Erythroblast (primary cell): ENCODE results near the gene DPYSL5.
"Not testable (repeated sequence)": the region's sequence is repeated elsewhere in the genome, so short reads cannot be mapped to it uniquely, and the experiment has no call there.

ENCODE experiments used
- DNase-seq, 2 experiments: peaks; one replicate each; lab custom pipeline; 2025; lab: John Stamatoyannopoulos, UW
- GATA1 ChIP-seq: IDR thresholded peaks from 2 replicates; pipeline ENCODE4 v1.6.1; 2011; ENCODE audit warnings: low read depth, mild to moderate bottlenecking, control low read depth, low read length, moderate library complexity
- POLR2A ChIP-seq: IDR thresholded peaks from 2 replicates; pipeline ENCODE4 v1.6.1; 2011; ENCODE audit warnings: mild to moderate bottlenecking, low read length

Gene DPYSL5

DNA sequence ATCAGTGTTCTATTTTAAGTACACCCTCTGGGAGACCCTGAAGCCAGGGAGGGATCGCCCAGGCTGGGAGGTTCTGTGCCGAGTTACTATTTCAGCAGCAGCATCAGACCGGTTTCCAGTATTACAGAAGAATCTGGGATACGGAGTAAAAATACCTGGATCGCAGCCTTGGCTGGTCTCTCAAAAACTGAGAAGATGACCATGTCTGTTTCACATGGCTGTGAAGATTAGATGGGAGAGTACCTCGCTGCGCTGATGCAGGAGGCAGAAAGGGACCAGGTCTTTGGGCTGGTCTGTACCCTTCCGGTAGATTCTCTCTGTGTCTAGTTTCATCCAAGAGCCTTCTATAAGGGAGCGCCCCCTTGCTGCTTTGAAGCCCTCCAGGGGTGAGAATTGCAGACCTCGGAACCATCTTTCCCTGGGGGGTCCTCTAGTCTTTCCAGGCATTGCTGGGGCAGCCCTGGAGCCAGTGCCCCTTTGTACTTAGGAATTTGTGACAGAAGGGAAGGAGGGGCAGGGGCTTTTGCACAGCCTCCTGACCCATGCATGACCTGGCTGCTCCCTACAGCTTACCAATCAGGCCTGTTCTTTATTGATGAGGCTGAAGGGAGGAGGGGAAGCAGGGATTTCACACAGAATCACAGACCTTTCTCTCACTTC lies 66.2 kb downstream of the DPYSL5 start:
- DNase-seq, result no peak
- TF ChIP-seq GATA1, result no peak
- no peak for TF ChIP-seq POLR2A

- TF ChIP-seq GATA1 (no peak), POLR2A (no peak)
- no peak for DNase-seq
These were observed 66.9 kb downstream of the DPYSL5 start for GRCh38 chr2:26914659-26915310.

- no peak for DNase-seq
- no peak for TF ChIP-seq GATA1
- no peak for TF ChIP-seq POLR2A
These were observed 67.4 kb downstream of the DPYSL5 start for GRCh38 chr2:26915316-26915715.

DNA sequence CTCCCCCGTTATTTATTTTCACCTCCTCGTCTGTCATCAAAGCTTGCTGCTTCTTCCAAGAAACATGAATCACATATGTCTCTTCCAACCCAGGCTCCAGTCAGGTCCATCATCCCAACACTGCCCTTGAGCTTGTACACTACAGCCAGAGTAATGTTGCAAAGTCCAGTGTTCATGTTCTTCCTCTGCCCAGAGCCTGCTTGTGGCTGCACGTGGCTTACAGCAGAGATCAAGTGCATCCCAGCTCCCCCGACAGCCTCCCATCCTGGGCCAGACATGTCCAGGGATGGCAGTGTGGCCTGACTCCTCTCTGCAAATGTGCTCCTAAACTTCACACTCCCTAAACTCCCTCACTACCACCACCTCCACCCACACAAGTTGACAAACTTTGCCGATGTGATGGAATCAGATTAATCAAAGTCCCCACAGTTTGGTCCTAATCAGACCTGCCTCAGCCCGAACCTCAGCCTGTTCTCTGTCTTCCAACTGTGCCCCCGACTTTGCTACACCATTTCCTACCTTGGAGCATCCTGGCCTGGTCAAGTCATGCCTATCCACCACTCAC lies 68.3 kb downstream of the DPYSL5 start:
- TF ChIP-seq POLR2A, result no peak
- TF ChIP-seq GATA1, result no peak

GRCh38 chr2:26917135-26917836 lies 69.4 kb downstream of the DPYSL5 start:
- no peak for DNase-seq
- no peak for TF ChIP-seq GATA1
- no peak for TF ChIP-seq POLR2A

More for the DNA sequence above, 68.3 kb downstream of the DPYSL5 start:
- no peak for DNase-seq

DNA sequence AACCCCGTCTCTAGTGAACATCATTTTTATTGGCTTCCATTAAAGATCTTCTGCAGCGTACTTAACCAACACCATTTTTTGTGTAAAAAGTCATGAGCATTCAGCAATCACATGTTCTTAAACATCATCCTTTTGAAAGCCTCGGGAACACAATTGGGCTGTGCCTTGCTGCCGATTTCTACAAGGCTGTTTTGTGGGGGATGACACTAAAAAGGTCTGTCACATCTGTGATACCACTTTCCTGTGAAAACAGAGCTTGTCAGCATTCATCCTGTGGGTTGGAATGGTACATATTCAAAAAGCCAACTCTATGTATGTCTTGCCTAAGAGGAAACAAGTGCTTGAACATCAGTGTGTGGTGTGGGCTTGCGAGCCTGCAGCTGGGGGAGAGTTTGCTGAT lies 73.4 kb downstream of the DPYSL5 start:
- TF ChIP-seq POLR2A (no peak), GATA1 (no peak)
- DNase-seq, result no peak

DNA sequence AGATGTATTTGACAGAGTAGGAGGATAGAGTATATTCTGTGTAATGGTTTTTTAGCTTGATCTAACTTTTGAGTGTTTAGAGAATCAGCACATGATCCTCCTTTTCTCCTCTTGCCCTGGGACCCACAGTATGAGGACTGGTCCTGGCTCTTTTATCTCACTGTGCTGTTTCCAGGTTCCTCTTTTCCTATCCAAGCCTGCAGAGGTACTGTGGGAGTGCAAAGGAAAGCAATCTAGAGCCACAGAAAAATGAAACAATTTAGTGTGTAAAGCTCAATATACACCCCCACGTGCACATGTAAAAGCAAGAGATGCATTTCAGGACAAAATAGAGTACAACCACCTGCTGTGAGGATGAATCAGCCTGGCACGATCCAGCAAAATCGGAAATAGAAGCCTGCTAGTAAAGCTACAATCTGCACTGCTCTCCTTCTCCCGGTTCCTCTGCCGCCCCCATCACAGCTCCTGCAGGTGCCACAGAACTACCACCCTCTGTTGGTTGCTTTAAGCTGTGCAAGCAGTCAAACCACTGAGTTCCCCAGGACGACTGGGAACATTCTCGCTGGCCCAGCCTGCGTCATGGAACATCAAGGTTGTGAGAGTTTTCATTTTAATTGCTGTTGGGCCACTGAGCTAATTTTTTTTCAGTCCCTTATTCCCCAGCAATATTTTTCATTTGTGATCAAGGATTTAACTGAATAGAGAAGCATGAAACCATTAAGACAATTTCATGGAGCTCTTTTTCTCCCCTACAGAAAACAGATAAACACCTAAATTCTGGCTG lies 74.7 kb downstream of the DPYSL5 start:
- TF ChIP-seq GATA1, result no peak
- no peak for TF ChIP-seq POLR2A
- DNase-seq, result peak; percentile 31 to 37

DNA sequence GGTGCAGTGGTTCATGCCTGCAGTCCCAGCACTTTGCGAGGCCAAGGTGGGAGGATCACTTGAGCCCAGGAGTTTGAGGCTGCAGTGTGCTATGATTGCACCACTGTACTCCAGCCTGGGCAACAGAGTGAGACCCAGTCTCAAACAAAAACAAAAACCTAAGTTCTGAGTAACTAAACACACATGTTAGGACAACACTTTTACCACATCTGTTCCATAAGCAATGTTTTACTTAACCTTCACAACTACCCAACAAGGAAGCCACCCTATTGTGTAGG lies 75.2 kb downstream of the DPYSL5 start:
- not testable (repeated sequence) for DNase-seq

- DNase-seq, result no peak
- TF ChIP-seq POLR2A, result no peak
- TF ChIP-seq GATA1, result no peak
These were observed 76.8 kb downstream of the DPYSL5 start for GRCh38 chr2:26924731-26925099.

GRCh38 chr2:26925100-26925791 lies 77.3 kb downstream of the DPYSL5 start:
- TF ChIP-seq GATA1 (no peak), POLR2A (no peak)
- no peak for DNase-seq

DNA sequence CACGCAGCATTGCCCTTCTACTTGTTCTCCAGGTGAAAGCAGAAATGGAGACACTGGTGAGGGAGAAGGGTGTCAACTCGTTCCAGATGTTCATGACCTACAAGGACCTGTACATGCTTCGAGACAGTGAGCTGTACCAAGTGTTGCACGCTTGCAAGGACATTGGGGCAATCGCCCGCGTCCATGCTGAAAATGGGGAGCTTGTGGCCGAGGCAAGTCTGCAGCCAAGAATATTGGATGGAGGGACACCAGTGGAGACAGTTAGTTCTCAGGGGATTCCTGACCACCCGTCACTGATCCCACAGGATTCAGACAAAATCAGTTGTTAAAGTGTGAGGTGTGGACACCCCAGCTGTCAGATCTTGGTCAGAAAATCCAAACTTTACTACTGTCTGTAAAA lies 79.3 kb downstream of the DPYSL5 start:
- TF ChIP-seq GATA1 (no peak), POLR2A (no peak)
- no peak for DNase-seq

DNA sequence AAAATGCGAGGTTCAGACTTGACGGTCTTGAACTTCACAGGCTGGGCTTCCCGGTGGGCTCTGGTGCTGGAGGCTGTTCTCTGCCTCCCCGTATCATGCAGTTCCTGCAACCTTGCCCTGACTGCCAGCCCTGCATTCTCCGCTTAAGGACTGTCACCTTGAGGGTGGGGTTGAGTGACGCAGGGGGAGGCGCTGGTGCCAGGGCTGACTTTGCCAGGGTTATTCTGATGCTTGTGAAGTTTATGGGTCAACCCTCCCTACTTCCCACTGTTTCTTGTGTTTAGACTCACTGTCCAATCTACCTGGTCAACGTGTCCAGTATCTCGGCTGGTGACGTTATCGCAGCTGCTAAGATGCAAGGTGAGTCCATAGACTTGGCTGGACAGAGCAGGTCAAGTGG lies 85.0 kb downstream of the DPYSL5 start:
- no peak for DNase-seq
- TF ChIP-seq GATA1, result no peak
- TF ChIP-seq POLR2A, result no peak

DNA sequence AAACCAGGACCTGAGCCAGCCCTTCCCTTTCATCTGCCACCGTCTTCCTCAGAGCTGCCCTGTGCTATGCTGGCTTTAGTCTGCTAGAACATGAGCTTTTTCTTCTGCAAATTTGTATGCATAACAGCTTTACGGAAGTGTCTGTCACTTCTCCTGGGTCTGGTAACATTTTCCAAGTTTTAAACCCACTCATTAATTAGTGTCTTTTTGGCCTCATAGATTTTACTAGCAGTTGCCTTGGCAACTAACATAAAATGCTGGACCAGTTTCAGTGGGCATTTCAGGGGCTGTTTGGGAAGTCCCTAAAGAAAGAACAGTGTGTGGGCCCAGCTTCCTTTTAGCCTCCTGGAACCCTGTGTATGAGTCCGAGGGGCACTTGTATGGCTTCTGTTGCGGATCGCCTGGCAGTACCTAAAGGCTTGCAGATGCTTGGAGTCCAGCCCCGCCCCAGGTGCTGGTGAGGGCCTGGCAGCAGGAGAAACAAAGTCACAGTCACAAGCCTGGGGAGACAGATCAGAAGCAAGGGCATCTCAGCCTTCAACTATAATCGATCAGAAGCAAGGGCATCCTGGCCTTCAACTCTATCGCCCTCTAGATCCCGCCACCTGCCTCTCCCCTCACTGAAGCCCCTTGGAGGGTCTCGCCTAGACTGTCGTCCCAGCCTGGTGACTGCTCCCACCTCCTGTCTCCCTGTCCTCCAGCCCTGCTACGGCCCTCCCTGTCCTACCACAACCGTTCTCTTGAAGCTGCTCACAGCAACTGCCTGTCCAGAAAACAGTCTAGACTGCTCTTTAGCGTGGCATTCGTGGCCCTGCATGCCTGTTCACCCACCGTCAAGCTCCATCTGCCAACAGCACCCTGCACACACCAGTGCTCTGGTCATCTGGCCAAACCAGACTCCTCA lies 85.8 kb downstream of the DPYSL5 start:
- DNase-seq, result no peak
- no peak for TF ChIP-seq GATA1
- no peak for TF ChIP-seq POLR2A
